HG02943 (cell line): Measurements from ENCODE around the gene ZFP36.

Source experiments
- ATAC-seq: cut with Tn5 transposase; IDR thresholded peaks from one replicate; pipeline ENCODE4 v1.9.1; 2021; ENCODE audit warnings: mild to moderate bottlenecking, low read depth, moderate library complexity; ENCODE audit not compliant: unreplicated experiment

The ZFP36 gene

GRCh38 chr19:39382991-39383828, 23.4 kb upstream of the ZFP36 start:
- no peak for ATAC-seq

GRCh38 chr19:39384839-39385568, 21.6 kb upstream of the ZFP36 start:
- no peak for ATAC-seq

GRCh38 chr19:39385629-39386411, 20.8 kb upstream of the ZFP36 start:
- ATAC-seq: no peak

GRCh38 chr19:39386557-39386956, 20.1 kb upstream of the ZFP36 start:
- no peak for ATAC-seq

- ATAC-seq: no peak
These were observed 18.0 kb upstream of the ZFP36 start for GRCh38 chr19:39388657-39389056.

GRCh38 chr19:39389631-39390414, 16.8 kb upstream of the ZFP36 start:
- no peak for ATAC-seq

- ATAC-seq: no peak
These were observed 16.2 kb upstream of the ZFP36 start for GRCh38 chr19:39390451-39390750.

- ATAC-seq: peak; percentile 88
These were observed 15.8 kb upstream of the ZFP36 start, which contains the start of the genes MED29 and PAF1 for GRCh38 chr19:39390751-39391437. Gene MED29, plus strand, starts transcription at chr19:39391378. Its CDS starts 45 bp downstream, at chr19:39391423. Gene PAF1, minus strand, starts transcription at chr19:39391106. Its CDS starts 242 bp downstream, at chr19:39390864.

GRCh38 chr19:39397360-39398296, 9.0 kb upstream of the ZFP36 start:
- no peak for ATAC-seq

- no peak for ATAC-seq
These were observed 8.3 kb upstream of the ZFP36 start for GRCh38 chr19:39398297-39398864.

GRCh38 chr19:39399668-39400050, 7.0 kb upstream of the ZFP36 start:
- ATAC-seq: no peak

GRCh38 chr19:39400061-39400460, 6.6 kb upstream of the ZFP36 start:
- no peak for ATAC-seq

- no peak for ATAC-seq
These were observed 5.5 kb upstream of the ZFP36 start for GRCh38 chr19:39401070-39401548.

GRCh38 chr19:39401549-39402345, 4.9 kb upstream of the ZFP36 start:
- no peak for ATAC-seq

GRCh38 chr19:39402346-39403300, 4.0 kb upstream of the ZFP36 start:
- no peak for ATAC-seq
